HG03103 (cell line): ENCODE measurements around the gene INAFM2.

Experiments
- ATAC-seq: cut with Tn5 transposase; IDR thresholded peaks from one replicate; pipeline ENCODE4 v1.9.1; 2021; ENCODE audit warnings: low read depth; ENCODE audit not compliant: unreplicated experiment

The INAFM2 gene

DNA sequence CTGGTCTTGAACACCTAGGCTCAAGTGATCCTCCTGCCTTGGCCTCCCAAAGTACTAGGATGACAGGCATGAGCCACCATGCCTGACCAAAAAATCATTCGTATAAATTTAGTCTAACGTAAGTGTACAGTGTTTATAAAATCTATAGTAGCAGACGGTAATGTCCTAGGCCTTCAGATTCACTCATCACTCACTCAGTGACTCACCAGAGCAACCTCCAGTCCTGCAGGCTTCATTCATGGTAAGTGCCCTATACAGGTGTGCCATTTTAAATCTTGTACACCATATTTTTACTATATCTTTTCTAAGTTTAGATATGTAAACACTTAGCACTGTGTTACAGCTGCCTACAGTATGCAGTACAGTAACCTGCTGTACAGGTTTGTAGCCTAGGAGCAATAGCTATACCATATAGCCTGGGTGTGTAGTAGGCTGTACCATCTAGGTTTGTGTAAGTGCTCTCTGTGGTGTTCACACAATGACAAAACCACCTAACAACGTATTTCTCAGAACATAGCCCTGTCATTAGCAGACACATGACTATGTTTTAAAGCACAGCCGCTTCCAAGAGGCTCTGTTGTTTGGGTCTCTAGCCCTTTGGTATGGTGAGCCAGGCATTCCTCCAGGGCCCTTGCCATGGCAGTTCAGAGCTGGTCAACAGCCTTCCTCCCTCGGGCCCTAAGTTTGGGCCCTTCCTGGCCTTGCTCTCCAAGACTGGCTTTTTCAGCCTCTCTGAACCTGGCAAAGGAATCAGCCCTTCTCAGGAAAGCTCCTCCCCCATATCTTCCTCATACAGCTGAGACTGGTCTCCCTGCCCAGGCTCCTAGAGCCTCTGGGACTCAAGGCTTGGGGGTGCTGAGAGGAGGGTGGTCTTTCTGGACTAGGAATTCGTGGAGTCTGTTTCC, 19.2 kb downstream of the INAFM2 start:
- no peak for ATAC-seq

GRCh38 chr15:40343512-40343911, 20.0 kb downstream of the INAFM2 start:
- ATAC-seq, result no peak

- ATAC-seq, result no peak
These were observed 20.7 kb downstream of the INAFM2 start for GRCh38 chr15:40344217-40344616.

GRCh38 chr15:40344631-40345120, 21.2 kb downstream of the INAFM2 start:
- ATAC-seq, result no peak

DNA sequence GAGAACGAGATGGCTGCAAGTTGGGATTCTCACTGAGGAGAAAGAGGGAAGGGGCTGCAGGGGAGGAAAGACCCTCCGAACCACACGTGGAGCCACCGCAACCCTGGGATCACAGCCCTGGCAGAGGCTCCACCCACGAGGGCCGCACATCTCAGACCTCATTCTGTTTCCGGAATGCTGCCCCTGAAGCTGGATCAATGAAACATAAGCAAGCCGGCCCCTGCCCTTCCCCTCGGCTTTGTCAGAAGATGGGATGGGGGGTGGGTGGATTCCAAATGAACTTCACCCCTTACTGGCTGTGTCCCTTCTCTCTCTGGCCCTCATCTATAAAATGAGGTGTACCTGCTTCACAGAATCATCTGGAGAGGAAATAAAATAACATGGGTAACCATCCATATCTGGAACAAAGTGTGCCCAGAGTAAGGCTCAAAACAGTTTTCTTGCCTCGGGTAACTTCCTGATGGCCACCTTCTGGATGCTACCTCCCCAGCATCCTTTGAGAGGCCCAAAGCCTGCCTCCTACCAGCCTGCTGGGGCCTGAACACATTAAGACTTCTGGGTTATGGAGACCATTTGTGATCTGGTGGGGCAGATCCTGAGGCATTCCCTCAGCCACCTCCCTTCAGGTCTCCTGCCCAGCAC, 21.9 kb downstream of the INAFM2 start:
- ATAC-seq, result no peak

DNA sequence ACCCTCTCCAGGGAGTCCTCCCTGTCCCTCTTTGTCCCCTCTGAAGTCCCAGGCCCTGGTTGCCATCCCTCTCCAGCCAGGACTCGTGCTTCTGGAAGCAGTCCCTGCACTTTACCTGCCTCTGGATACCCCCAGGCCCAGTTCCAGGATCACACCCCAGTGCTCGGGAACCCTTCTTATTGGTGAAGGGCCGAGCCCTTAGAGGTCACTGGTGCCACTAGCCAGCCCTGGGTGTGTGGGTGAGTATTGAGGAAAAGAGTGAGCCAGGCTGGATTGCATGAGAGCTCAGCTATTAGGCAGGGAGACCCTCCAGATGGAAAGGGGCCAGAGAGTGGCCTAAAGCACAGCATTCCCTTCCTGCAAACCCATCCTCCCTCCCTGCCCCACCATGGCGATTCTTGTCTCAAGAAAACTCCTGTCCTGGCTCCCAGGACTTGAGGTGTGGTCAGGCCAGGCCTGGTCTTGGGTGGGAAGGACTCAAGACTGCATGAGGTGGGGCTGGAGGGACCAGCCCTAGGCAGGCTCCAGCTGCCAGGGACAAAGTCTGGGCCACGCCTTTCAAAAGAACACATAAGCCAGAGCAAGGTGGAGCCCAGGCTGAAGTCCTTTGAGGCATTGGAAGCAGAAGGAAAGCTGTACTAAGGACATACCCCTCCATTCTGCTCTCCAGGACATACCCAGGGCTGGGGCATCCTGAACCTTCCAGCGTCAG, 22.5 kb downstream of the INAFM2 start:
- no peak for ATAC-seq

- no peak for ATAC-seq
These were observed 23.4 kb downstream of the INAFM2 start for GRCh38 chr15:40346579-40347558.

GRCh38 chr15:40347559-40348473, 24.3 kb downstream of the INAFM2 start:
- no peak for ATAC-seq

GRCh38 chr15:40348474-40348870, 25.0 kb downstream of the INAFM2 start:
- no peak for ATAC-seq

DNA sequence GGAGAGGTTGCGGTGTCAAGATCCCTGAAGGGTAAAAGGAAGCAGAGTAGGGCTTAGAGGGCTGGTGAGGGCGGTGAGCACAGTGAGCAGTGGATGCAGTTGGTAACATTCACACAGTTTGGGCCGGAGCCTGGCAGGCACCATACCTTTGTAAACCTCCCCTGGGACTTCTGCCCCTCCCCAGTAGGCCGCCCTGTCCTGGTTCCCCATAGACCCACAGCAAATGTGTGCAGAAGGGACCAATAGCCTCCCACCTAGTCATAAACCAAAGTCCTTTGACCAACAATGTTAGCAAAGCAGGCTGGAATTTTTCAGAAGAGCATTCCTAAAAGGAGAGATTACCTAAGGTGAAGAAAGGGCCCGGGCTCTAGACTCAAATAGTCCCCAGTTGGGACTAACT, 25.7 kb downstream of the INAFM2 start:
- ATAC-seq, result no peak

DNA sequence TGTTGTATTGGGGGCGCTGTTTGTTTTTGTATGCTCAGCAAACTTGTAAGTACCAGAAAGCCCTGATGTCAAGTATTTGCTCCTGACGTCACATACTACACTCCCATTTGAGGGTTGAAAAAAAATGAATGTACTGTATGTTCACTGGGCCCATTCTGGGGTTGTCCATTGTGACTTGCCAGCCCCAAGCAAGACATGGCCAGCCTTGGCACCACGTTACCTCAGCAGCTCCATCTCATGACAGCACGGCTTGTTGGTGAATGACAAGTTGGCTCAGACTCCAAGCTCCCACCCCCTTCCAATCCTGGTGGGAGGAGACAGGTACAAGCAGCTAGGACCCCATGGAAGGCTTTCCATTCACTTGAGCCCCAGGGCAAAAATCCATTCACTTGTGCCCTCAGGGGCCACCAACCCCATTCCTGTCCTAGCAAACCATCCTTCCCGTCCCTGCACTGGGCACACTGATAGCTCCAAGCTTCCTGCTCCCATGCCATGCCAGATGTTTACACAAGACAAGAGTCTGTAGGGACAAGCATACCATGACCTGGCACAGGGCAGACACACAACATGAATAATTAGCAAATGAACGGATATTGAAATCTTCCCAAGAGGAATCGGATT, 28.9 kb downstream of the INAFM2 start:
- ATAC-seq, result no peak

DNA sequence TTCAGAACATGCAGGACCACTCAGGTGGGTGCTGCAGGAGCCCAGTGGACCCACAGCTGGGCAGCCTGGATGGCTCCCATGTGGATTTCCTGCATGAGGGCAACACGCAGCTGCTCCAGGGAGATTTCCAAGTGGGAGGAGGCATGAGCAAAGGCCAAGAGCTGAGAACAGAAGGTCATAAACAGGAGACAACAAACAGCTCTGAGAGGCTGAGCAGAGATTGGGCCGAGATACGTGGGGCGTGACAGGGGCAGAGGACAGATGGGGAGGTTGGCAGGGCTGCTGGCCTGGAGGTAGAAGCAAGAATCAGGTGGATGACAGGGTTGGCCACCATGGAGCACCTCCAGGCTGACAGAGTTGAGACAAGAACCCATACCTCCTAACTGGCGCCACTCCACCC, 30.2 kb downstream of the INAFM2 start:
- no peak for ATAC-seq

DNA sequence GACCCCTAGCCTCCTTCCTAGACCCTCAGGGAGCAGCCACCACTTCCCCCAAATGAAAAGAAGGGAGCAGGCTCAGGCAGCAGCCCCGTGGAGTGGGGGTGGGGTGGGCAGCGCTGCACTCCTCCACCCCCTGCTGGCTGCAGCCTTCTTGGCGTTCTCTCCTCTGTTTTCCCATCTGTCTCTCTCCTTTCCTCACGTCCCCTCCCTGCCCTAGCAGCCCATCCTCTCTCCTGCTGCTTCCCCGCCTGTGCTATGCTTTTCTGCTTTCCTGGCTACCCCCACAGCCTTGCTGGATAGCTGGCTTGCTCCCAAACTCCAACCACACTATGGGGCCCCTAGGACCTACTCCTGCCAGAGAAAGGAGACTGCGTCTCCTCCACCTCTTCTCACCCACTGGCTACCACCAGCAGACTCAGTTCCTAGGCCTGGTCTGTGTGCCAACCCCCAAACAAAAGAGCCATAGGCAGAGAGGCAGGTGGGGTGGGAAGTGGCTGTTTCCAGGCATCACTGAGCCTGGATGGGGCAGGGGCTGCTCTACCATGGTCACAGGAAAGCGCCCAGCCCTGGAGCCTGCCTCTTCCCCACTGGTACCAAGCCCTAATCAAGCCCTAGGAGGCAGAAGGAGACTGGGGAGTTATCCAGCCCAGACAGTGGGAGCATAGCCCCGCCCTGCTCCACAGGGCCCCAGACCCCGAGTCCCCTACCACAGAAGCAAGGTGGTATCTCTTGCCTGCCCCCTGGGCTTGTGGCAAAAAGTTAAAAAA, 31.1 kb downstream of the INAFM2 start:
- no peak for ATAC-seq

GRCh38 chr15:40355976-40356585, 32.6 kb downstream of the INAFM2 start:
- no peak for ATAC-seq

DNA sequence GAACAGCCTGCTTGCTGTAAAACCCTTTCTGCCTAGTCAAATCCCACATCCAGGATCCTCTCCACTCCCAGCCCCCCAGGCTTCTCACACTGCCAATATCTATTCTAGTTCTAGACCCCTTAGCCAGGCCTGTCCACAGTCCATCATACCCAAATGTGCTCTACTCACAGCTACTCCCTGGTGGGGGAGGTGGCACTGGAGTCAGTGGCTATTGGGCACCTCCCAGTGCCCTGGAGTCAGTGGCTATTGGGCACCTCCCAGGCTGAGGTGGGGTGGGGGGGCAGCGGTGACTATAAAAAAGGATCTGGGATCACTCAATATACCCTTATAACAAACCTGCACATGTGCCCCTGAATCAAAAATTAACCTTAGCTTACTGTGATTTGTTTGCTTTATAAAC, 33.8 kb downstream of the INAFM2 start:
- no peak for ATAC-seq

DNA sequence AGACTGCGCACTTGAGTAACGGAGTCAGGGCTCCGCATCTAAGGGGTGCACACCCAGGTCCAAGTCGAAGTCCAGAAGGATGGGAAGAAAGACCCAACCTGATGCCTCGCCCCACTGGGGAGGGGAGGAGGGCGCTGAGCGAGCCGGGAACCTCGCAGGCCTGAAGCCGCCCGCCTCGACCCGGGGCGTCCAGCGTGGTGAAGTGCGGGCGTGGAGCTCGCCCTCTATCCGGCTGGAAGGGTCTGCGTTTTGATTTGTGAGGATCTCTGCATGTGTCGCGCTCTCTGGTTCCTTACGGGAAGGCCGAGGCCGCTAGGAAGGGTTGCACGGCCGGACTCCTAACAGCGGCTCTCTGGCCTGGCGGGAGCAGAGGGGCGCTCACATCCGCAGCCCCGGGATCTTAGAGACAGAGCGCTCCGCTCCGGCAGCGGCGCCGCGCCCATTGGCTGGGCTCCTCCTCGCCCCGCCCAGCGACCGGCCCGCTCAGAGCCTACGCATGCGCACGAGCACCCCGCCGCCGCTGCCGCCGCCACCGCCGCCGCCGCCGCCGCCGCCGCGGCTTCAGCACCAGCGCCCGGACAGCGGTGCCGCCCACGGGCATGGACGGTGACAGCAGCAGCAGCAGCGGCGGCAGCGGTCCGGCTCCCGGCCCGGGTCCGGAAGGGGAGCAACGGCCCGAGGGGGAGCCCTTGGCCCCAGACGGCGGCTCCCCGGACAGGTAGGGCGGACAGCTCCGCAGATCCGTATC, 34.4 kb downstream of the INAFM2 start, which contains the start of gene DISP2:
Gene DISP2 (plus strand): TSS at position 497 of the 748 bp plus-strand sequence. CDS start 103 bp downstream, at position 600.
- ATAC-seq, result peak; percentile 80
